GM12878 (cell line): ENCODE measurements around the gene TTC39C. TPM values are rescaled to one million over a fixed set of nuclear protein-coding genes. Genes with fewer than 3 reads are reported as not detected.

Source experiments
- ATAC-seq: fragments of 200-7000 bp; cut with Tn5 transposase; 3 replicates; pipeline ENCODE4 v1.9.1; 2020; ENCODE audit warnings: mild to moderate bottlenecking, moderate library complexity
- BruUV-seq: library from RNA; stranded (reverse); fragments of 400-500 nt; replicated peaks from 2 replicates; lab custom pipeline; 2021; lab: Mats Ljungman, UMichigan
- CTCF ChIA-PET: fragments of 300-600 bp; sonication (Branson Sonifier 250); formaldehyde crosslinking; extraction: SDS; loops from one replicate; lab custom pipeline; 2021; ENCODE audit warnings: inconsistent platforms; lab: Yijun Ruan, JAX
- POLR2A ChIA-PET: fragments of 350-600 bp; formaldehyde crosslinking; extraction: SDS; loops from one replicate; lab custom pipeline; 2021; ENCODE audit warnings: inconsistent platforms; lab: Charles Lee
- RAD21 ChIA-PET: fragments of 300-600 bp; sonication (Branson Sonifier 250); formaldehyde crosslinking; loops from one replicate; lab custom pipeline; 2023; ENCODE audit warnings: antibody characterized with exemption; ENCODE audit not compliant: unreplicated experiment; lab: Charles Lee
- SMC1A ChIA-PET: fragments of 300-600 bp; sonication (Branson Sonifier 250); formaldehyde crosslinking; loops from one replicate; lab custom pipeline; 2023; ENCODE audit not compliant: unreplicated experiment, uncharacterized antibody; lab: Charles Lee
- DNase-seq: peaks from one replicate; pipeline ENCODE4 v3.0.0-alpha.2; 2011; ENCODE audit warnings: low read depth, low spot score
- FAIRE-seq: peaks from 3 replicates; lab custom pipeline; 2011; peaks lifted over from hg19 to GRCh38; lab: Jason Lieb, UNC
- H2AFZ ChIP-seq: 2 replicates; pipeline ENCODE4 v1.6.0; 2011; ENCODE audit warnings: low read depth, low read length, control low read depth; ENCODE audit not compliant: control insufficient read depth
- H3K27ac ChIP-seq: 2 replicates; pipeline ENCODE4 v1.5.1; 2011; ENCODE audit warnings: control low read depth; ENCODE audit not compliant: control insufficient read depth, insufficient read depth
- H3K27me3 ChIP-seq, 2 experiments: replicated peaks in 1 of 2; 2 replicates each; pipeline versions ENCODE4 v1.6.0 to v1.6.1; 2011; ENCODE audit warnings: low read length in 1 of 2; ENCODE audit not compliant: control insufficient read depth in 2 of 2, insufficient read depth in 2 of 2
- H3K36me3 ChIP-seq, 2 experiments: 2 replicates each; pipeline ENCODE4 v1.5.1; 2011; ENCODE audit warnings: low read length in 1 of 2; ENCODE audit not compliant: control insufficient read depth in 2 of 2, insufficient read depth in 2 of 2
- H3K4me1 ChIP-seq: 2 replicates; pipeline ENCODE4 v1.6.1; 2011; ENCODE audit warnings: mild to moderate bottlenecking, low read length, moderate library complexity, mixed read lengths; ENCODE audit not compliant: control insufficient read depth, insufficient read depth
- H3K4me2 ChIP-seq: 2 replicates; pipeline ENCODE4 v1.6.0; 2011; ENCODE audit warnings: control low read depth; ENCODE audit not compliant: control insufficient read depth, insufficient read depth
- H3K4me3 ChIP-seq: fragments of 200-600 bp; sonication (generic); 2 replicates; pipeline ENCODE4 v1.5.1; 2016
- H3K79me2 ChIP-seq: 2 replicates; pipeline ENCODE4 v1.6.0; 2011; ENCODE audit warnings: low read length; ENCODE audit not compliant: control insufficient read depth, insufficient read depth
- H3K9ac ChIP-seq: 2 replicates; pipeline ENCODE4 v1.8.0; 2011; ENCODE audit warnings: low read length, control low read depth, mixed read lengths; ENCODE audit not compliant: control insufficient read depth, insufficient read depth
- H3K9me3 ChIP-seq: replicated peaks from 3 replicates; pipeline ENCODE4 v1.5.1; 2011; ENCODE audit warnings: mild to moderate bottlenecking, low read length; ENCODE audit not compliant: control insufficient read depth, insufficient read depth
- H4K20me1 ChIP-seq: 2 replicates; pipeline ENCODE4 v1.6.0; 2011; ENCODE audit not compliant: control insufficient read depth, insufficient read depth
- CEBPB ChIP-seq, 2 experiments: fragments of 150-350 bp in 1 of 2; IDR thresholded peaks; 2 replicates each; pipeline ENCODE4 v1.6.1; 2012 to 2014; ENCODE audit warnings: low read depth in 2 of 2, low read length in 2 of 2, borderline replicate concordance in 1 of 2, inconsistent platforms in 1 of 2
- CHD1 ChIP-seq: IDR thresholded peaks from 2 replicates; pipeline ENCODE4 v1.6.1; 2012; ENCODE audit warnings: low read depth, low read length, improper control_type of control experiment
- CREB1 ChIP-seq: IDR thresholded peaks from 2 replicates; pipeline ENCODE4 v1.6.1; 2012; ENCODE audit warnings: low read depth, mild to moderate bottlenecking, inconsistent platforms
- FOS ChIP-seq: IDR thresholded peaks from 3 replicates; pipeline ENCODE4 v1.6.1; 2011; ENCODE audit warnings: borderline replicate concordance; ENCODE audit not compliant: insufficient read length; ENCODE audit errors: extremely low read depth
- MEF2A ChIP-seq: IDR thresholded peaks from 2 replicates; pipeline ENCODE4 v1.6.1; 2011; ENCODE audit warnings: low read depth, mild to moderate bottlenecking, low read length, moderate library complexity; ENCODE audit not compliant: insufficient read depth
- PAX5 ChIP-seq: IDR thresholded peaks from 2 replicates; pipeline ENCODE4 v1.6.1; 2011; ENCODE audit warnings: low read depth, low read length, borderline replicate concordance
- RBBP5 ChIP-seq: fragments of 200-600 bp; sonication (generic); conservative IDR thresholded peaks from 2 replicates; pipeline ENCODE4 v1.6.1; 2016
- RELB ChIP-seq: fragments of 450-650 bp; IDR thresholded peaks from 2 replicates; pipeline ENCODE4 v1.6.1; 2017; ENCODE audit warnings: low read depth, mild to moderate bottlenecking, moderate library complexity
- SMARCA5 ChIP-seq: fragments of 450-650 bp; IDR thresholded peaks from 2 replicates; pipeline ENCODE4 v1.6.1; 2017; ENCODE audit warnings: mild to moderate bottlenecking
- SREBF2 ChIP-seq: IDR thresholded peaks from 2 replicates; pipeline ENCODE4 v1.6.1; 2012; ENCODE audit warnings: mild to moderate bottlenecking, low read length
- YY1 ChIP-seq: IDR thresholded peaks from 2 replicates; pipeline ENCODE4 v1.6.1; 2011; ENCODE audit warnings: low read depth, mild to moderate bottlenecking, low read length
- ZNF207 ChIP-seq: fragments of 450-650 bp; IDR thresholded peaks from 2 replicates; pipeline ENCODE4 v1.6.1; 2014; ENCODE audit warnings: antibody characterized with exemption, mild to moderate bottlenecking, borderline replicate concordance
- ZNF24 ChIP-seq: fragments of 450-650 bp; IDR thresholded peaks from 2 replicates; pipeline ENCODE4 v1.6.1; 2017; ENCODE audit warnings: antibody characterized with exemption, mild to moderate bottlenecking
- WGBS: methylation state at CpG from one replicate; pipeline ENCODE4 v1.1.6; 2016; ENCODE audit warnings: low lambda C conversion rate; ENCODE audit not compliant: insufficient replicate concordance, insufficient coverage; ENCODE audit errors: missing lambda C conversion rate; 5-methylcytosine and 5-hydroxymethylcytosine counted together
- in situ Hi-C: fragments of 300-500 bp; cut with MboI; formaldehyde crosslinking; loops from 9 replicates; pipeline ENCODE4 v1.14.3; 2018; ENCODE audit warnings: mixed read lengths
- intact Hi-C: fragments of 100-400 bp; cut with micrococcal nuclease; formaldehyde crosslinking; loops from one replicate; pipeline ENCODE4 v1.14.2; 2022; ENCODE audit not compliant: unreplicated experiment
- polyA plus RNA-seq, 11 experiments: library from polyadenylated mRNA; depleted of rRNA in 4 of 11; unstranded in 6 of 11; stranded (reverse) in 5 of 11; fragments of >200 nt; fragmentation: Nextera tagmentation in 4 of 11; fragmentation: Illumina TruSeq in 1 of 11; extraction: Ambion mirVana in 4 of 11; extraction: Trizol in 1 of 11; gene quantifications; 1 replicate in 1 of 11; 2 replicates in 10 of 11; pipeline versions ENCODE4 v1.2.1 to v1.2.3, GENCODE V29; 2011 to 2016; ENCODE audit warnings: inconsistent platforms in 2 of 11, missing spikeins in 2 of 11, low read depth in 1 of 11
- total RNA-seq, 4 experiments: library from RNA; depleted of rRNA in 3 of 4; stranded (reverse); fragments of >200 nt in 3 of 4; fragmentation: Illumina TruSeq in 1 of 4; extraction: Trizol in 1 of 4; gene quantifications; 2 replicates each; pipeline versions ENCODE4 v1.2.1 to v1.2.3, GENCODE V29; 2013 to 2021

The TTC39C gene
- total and polyA plus RNA-seq, 10 of the 15 experiments (the other 5 are each of a cell fraction or from before 2014, with no cell fraction given): 21.1 to 91.0 (median 64.8) TPM

- peaks cover 5% of the 10 kb centered on the region; the same call in 1 of the 2 replicates for H4K20me1 ChIP-seq
- ChIA-PET SMC1A (interaction anchor here (1.0 to 1.6 kb wide), 2 partner anchors 20 to 54 kb away, joined by 3 read pairs; no protein-coding TSS in a partner anchor), POLR2A (interaction anchor here (0.6 to 0.7 kb wide), 4 partner anchors 15 to 115 kb away, joined by 3 to 4 read pairs (median 4); no protein-coding TSS in a partner anchor), CTCF (interaction anchor here (0.6 to 1.5 kb wide), 3 partner anchors 16 to 151 kb away, joined by 3 to 5 read pairs (median 3); no protein-coding TSS in a partner anchor), RAD21 (interaction anchor here (0.6 kb wide), 1 partner anchor 657 kb away, joined by 3 read pairs; no protein-coding TSS in a partner anchor)
- no peak overlapping the region for H3K27ac ChIP-seq
- DNase-seq (no peak), FAIRE-seq (no peak), ATAC-seq (no peak)
- no TSS peak for BruUV-seq
- H3K36me3 ChIP-seq: peaks cover 7 to 11% of the 10 kb centered on the region in 2 experiments; a peak in 3 of 4 replicates
- intact Hi-C loops: no loop called here
- no peaks in the 10 kb centered on the region for H3K27me3 ChIP-seq
- no peak overlapping the region for H2AFZ ChIP-seq
- TF ChIP-seq CHD1 (no peak), SMARCA5 (no peak), ZNF207 (no peak), CREB1 (no peak), RBBP5 (no peak), YY1 (no peak), FOS (no peak), SREBF2 (no peak), RELB (no peak), CEBPB (IDR thresholded peaks at IDR 0.05; ENCODE audit: borderline replicate concordance in 1 of 2, low read depth in 2 of 2, low read length in 2 of 2) (no peak), MEF2A (no peak), PAX5 (no peak), ZNF24 (no peak)
- WGBS: 100% methylated on average over 1 of the region's 3 CpGs
- H3K4me3 ChIP-seq: peak overlapping the region; percentile 36; the same call in 1 of the 2 replicates
- H3K4me2 ChIP-seq: peak overlapping the region; percentile 78
- in situ Hi-C loops: no loop called here
- peaks cover 46% of the 10 kb centered on the region for H3K4me1 ChIP-seq
- H3K9ac ChIP-seq: no peak overlapping the region
- H3K9me3 ChIP-seq: no peaks in the 10 kb centered on the region
- H3K79me2 ChIP-seq: peaks cover 91% of the 10 kb centered on the region
Measured at GRCh38 chr18:24021505-24021904, 7.0 kb downstream of the TTC39C start.
